ENCODE results near the gene FXYD1.
A peak's percentile ranks its signal among the peaks of the same experiment; 100 is the strongest.
"Not testable (repeated sequence)": the region's sequence is repeated elsewhere in the genome, so short reads cannot be mapped to it uniquely, and the experiment has no call there.

The FXYD1 gene

GRCh38 chr19:35100588-35101533 is 37.8 kb upstream of the FXYD1 start:
- WGBS, 2 donors (ENCODE audit: extremely low coverage in 2 of 2, insufficient read length in 2 of 2, insufficient replicate concordance in 1 of 2) = no CpG with 5 or more reads among the region's 16 CpGs

GRCh38 chr19:35101949-35102348 is 36.7 kb upstream of the FXYD1 start:
- H3K23ac ChIP-seq (ENCODE audit: low read depth, low read length, poor library complexity); H2BK120ac ChIP-seq (ENCODE audit: low read depth, low read length); H4K91ac ChIP-seq (ENCODE audit: low read depth, low read length, poor library complexity); H3K27ac ChIP-seq (replicated peaks; ENCODE audit: low read length); H3K4me3 ChIP-seq (ENCODE audit: low read length in 2 of 2); H2AFZ ChIP-seq (ENCODE audit: low read length); H2AK5ac ChIP-seq (ENCODE audit: low read depth, low read length); H3K4ac ChIP-seq (ENCODE audit: low read length); H3K9ac ChIP-seq (ENCODE audit: low read depth, low read length, poor library complexity); H3K14ac ChIP-seq (ENCODE audit: low read length); H3K18ac ChIP-seq (ENCODE audit: low read length); H3K4me1 ChIP-seq (ENCODE audit: control insufficient read depth in 2 of 2, insufficient read depth in 1 of 2, low read depth in 1 of 2, low read length in 2 of 2); H2BK15ac ChIP-seq (ENCODE audit: low read length); H3K9me3 ChIP-seq (replicated peaks in 1 of 2; ENCODE audit: control insufficient read depth in 2 of 2, insufficient read depth in 1 of 2, low read depth in 1 of 2, low read length in 2 of 2); H2BK12ac ChIP-seq (ENCODE audit: low read length); H3K36me3 ChIP-seq (replicated peaks in 1 of 2; ENCODE audit: control insufficient read depth in 2 of 2, insufficient read depth in 2 of 2, low read length in 2 of 2); H3K27me3 ChIP-seq (ENCODE audit: control insufficient read depth in 3 of 3, insufficient read depth in 3 of 3, low read depth in 1 of 3, low read length in 3 of 3); H4K8ac ChIP-seq (ENCODE audit: low read depth, low read length); H2BK5ac ChIP-seq (ENCODE audit: low read length); H3K79me1 ChIP-seq (ENCODE audit: low read depth, low read length); DNase-seq (ENCODE audit: low spot score); H3K4me2 ChIP-seq (ENCODE audit: insufficient read depth, low read length, poor library complexity, severe bottlenecking): not testable (repeated sequence)
- no CpG with 5 or more reads among the region's 10 CpGs for WGBS, 2 donors (ENCODE audit: extremely low coverage in 2 of 2, insufficient read length in 2 of 2, insufficient replicate concordance in 1 of 2)

More at GRCh38 chr19:35100588-35101533, 37.8 kb upstream of the FXYD1 start:
- no peak overlapping the region for H3K23ac ChIP-seq (ENCODE audit: low read depth, low read length, poor library complexity)
- no peak overlapping the region for H3K4me2 ChIP-seq (ENCODE audit: insufficient read depth, low read length, poor library complexity, severe bottlenecking)
- H3K14ac ChIP-seq (ENCODE audit: low read length) = no peak overlapping the region
- peaks cover 4% of the 10 kb centered on the region for H3K79me1 ChIP-seq (ENCODE audit: low read depth, low read length)
- no peaks in the 10 kb centered on the region for H3K36me3 ChIP-seq (replicated peaks in 1 of 2; ENCODE audit: control insufficient read depth in 2 of 2, insufficient read depth in 2 of 2, low read length in 2 of 2)
- H2BK15ac ChIP-seq (ENCODE audit: low read length) = peak overlapping the region; percentile 60
- no peak overlapping the region for H4K91ac ChIP-seq (ENCODE audit: low read depth, low read length, poor library complexity)
- H3K4ac ChIP-seq (ENCODE audit: low read length) = no peak overlapping the region
- H3K27me3 ChIP-seq (ENCODE audit: control insufficient read depth in 3 of 3, insufficient read depth in 3 of 3, low read depth in 1 of 3, low read length in 3 of 3) = no peaks in the 10 kb centered on the region
- no peak overlapping the region for H2BK12ac ChIP-seq (ENCODE audit: low read length)
- H3K9ac ChIP-seq (ENCODE audit: low read depth, low read length, poor library complexity) = peak overlapping the region; percentile 53
- no peak overlapping the region for H2AK5ac ChIP-seq (ENCODE audit: low read depth, low read length)
- H3K4me3 ChIP-seq (ENCODE audit: low read length in 2 of 2) = no peak overlapping the region
- no peak overlapping the region for H2AFZ ChIP-seq (ENCODE audit: low read length)
- no peak overlapping the region for H2BK120ac ChIP-seq (ENCODE audit: low read depth, low read length)
- no peak overlapping the region for H3K27ac ChIP-seq (replicated peaks; ENCODE audit: low read length)
- peak overlapping the region; percentile 75 for H4K8ac ChIP-seq (ENCODE audit: low read depth, low read length)
- H2BK5ac ChIP-seq (ENCODE audit: low read length) = no peak overlapping the region
- DNase-seq (ENCODE audit: low spot score) = no peak
- H3K9me3 ChIP-seq (replicated peaks in 1 of 2; ENCODE audit: control insufficient read depth in 2 of 2, insufficient read depth in 1 of 2, low read depth in 1 of 2, low read length in 2 of 2) = no peaks in the 10 kb centered on the region
- H3K4me1 ChIP-seq (ENCODE audit: control insufficient read depth in 2 of 2, insufficient read depth in 1 of 2, low read depth in 1 of 2, low read length in 2 of 2) = peaks cover 0 to 2% of the 10 kb centered on the region in 2 donors
- H3K18ac ChIP-seq (ENCODE audit: low read length) = peak overlapping the region; percentile 67

- not testable (repeated sequence) for H3K27me3 ChIP-seq (ENCODE audit: control insufficient read depth in 3 of 3, insufficient read depth in 3 of 3, low read depth in 1 of 3, low read length in 3 of 3)
- no CpG with 5 or more reads among the region's 10 CpGs for WGBS, 2 donors (ENCODE audit: extremely low coverage in 2 of 2, insufficient read length in 2 of 2, insufficient replicate concordance in 1 of 2)
These were observed 35.0 kb upstream of the FXYD1 start for GRCh38 chr19:35103614-35104013.

GRCh38 chr19:35104361-35104760 is 34.3 kb upstream of the FXYD1 start:
- Histone ChIP-seq H3K4ac (ENCODE audit: low read length) (no peak overlapping the region), H3K9ac (ENCODE audit: low read depth, low read length, poor library complexity) (no peak overlapping the region), H2BK12ac (ENCODE audit: low read length) (peak overlapping the region; percentile 22), H2AK5ac (ENCODE audit: low read depth, low read length) (peak overlapping the region; percentile 53), H3K36me3 (replicated peaks in 1 of 2; ENCODE audit: control insufficient read depth in 2 of 2, insufficient read depth in 2 of 2, low read length in 2 of 2) (no peaks in the 10 kb centered on the region), H2BK5ac (ENCODE audit: low read length) (no peak overlapping the region), H3K4me2 (ENCODE audit: insufficient read depth, low read length, poor library complexity, severe bottlenecking) (no peak overlapping the region), H3K4me1 (ENCODE audit: control insufficient read depth in 2 of 2, insufficient read depth in 1 of 2, low read depth in 1 of 2, low read length in 2 of 2) (peaks cover 0 to 7% of the 10 kb centered on the region in 2 donors), H2BK120ac (ENCODE audit: low read depth, low read length) (no peak overlapping the region), H3K14ac (ENCODE audit: low read length) (no peak overlapping the region), H4K8ac (ENCODE audit: low read depth, low read length) (no peak overlapping the region), H3K79me1 (ENCODE audit: low read depth, low read length) (peaks cover 4% of the 10 kb centered on the region), H2BK15ac (ENCODE audit: low read length) (no peak overlapping the region), H3K18ac (ENCODE audit: low read length) (peak overlapping the region; percentile 38), H2AFZ (ENCODE audit: low read length) (no peak overlapping the region), H3K27me3 (ENCODE audit: control insufficient read depth in 3 of 3, insufficient read depth in 3 of 3, low read depth in 1 of 3, low read length in 3 of 3) (no peaks in the 10 kb centered on the region), H3K23ac (ENCODE audit: low read depth, low read length, poor library complexity) (peak overlapping the region; percentile 65), H4K91ac (ENCODE audit: low read depth, low read length, poor library complexity) (no peak overlapping the region), H3K27ac (replicated peaks; ENCODE audit: low read length) (no peak overlapping the region), H3K9me3 (replicated peaks in 1 of 2; ENCODE audit: control insufficient read depth in 2 of 2, insufficient read depth in 1 of 2, low read depth in 1 of 2, low read length in 2 of 2) (no peaks in the 10 kb centered on the region), H3K4me3 (ENCODE audit: low read length in 2 of 2) (no peak overlapping the region)
- no CpG with 5 or more reads among the region's 11 CpGs for WGBS, 2 donors (ENCODE audit: extremely low coverage in 2 of 2, insufficient read length in 2 of 2, insufficient replicate concordance in 1 of 2)
- DNase-seq (ENCODE audit: low spot score) = no peak

More at GRCh38 chr19:35103614-35104013, 35.0 kb upstream of the FXYD1 start:
- not testable (repeated sequence) for H3K23ac ChIP-seq (ENCODE audit: low read depth, low read length, poor library complexity); H3K36me3 ChIP-seq (replicated peaks in 1 of 2; ENCODE audit: control insufficient read depth in 2 of 2, insufficient read depth in 2 of 2, low read length in 2 of 2); H4K8ac ChIP-seq (ENCODE audit: low read depth, low read length); H2BK12ac ChIP-seq (ENCODE audit: low read length); H3K9ac ChIP-seq (ENCODE audit: low read depth, low read length, poor library complexity); H3K14ac ChIP-seq (ENCODE audit: low read length); H3K4me2 ChIP-seq (ENCODE audit: insufficient read depth, low read length, poor library complexity, severe bottlenecking); H3K4me1 ChIP-seq (ENCODE audit: control insufficient read depth in 2 of 2, insufficient read depth in 1 of 2, low read depth in 1 of 2, low read length in 2 of 2); H3K18ac ChIP-seq (ENCODE audit: low read length); H2AFZ ChIP-seq (ENCODE audit: low read length); H3K27ac ChIP-seq (replicated peaks; ENCODE audit: low read length); H3K79me1 ChIP-seq (ENCODE audit: low read depth, low read length); H3K4ac ChIP-seq (ENCODE audit: low read length); DNase-seq (ENCODE audit: low spot score); H3K9me3 ChIP-seq (replicated peaks in 1 of 2; ENCODE audit: control insufficient read depth in 2 of 2, insufficient read depth in 1 of 2, low read depth in 1 of 2, low read length in 2 of 2); H4K91ac ChIP-seq (ENCODE audit: low read depth, low read length, poor library complexity); H2BK5ac ChIP-seq (ENCODE audit: low read length); H2BK120ac ChIP-seq (ENCODE audit: low read depth, low read length); H2BK15ac ChIP-seq (ENCODE audit: low read length)
- peak overlapping the region in 1 of 2 donors; percentile 52 for H3K4me3 ChIP-seq (ENCODE audit: low read length in 2 of 2)
- H2AK5ac ChIP-seq (ENCODE audit: low read depth, low read length) = peak overlapping the region; percentile 53

Measured in neuronal stem cell (in vitro differentiated cells).